HG03135 (cell line): ENCODE measurements around the gene BAHCC1.
"Not testable (repeated sequence)": the region's sequence is repeated elsewhere in the genome, so short reads cannot be mapped to it uniquely, and the experiment has no call there.

ENCODE experiments used
- ATAC-seq: cut with Tn5 transposase; IDR thresholded peaks from one replicate; pipeline ENCODE4 v1.9.1; 2021; ENCODE audit warnings: mild to moderate bottlenecking, moderate library complexity; ENCODE audit not compliant: unreplicated experiment

The BAHCC1 gene

DNA sequence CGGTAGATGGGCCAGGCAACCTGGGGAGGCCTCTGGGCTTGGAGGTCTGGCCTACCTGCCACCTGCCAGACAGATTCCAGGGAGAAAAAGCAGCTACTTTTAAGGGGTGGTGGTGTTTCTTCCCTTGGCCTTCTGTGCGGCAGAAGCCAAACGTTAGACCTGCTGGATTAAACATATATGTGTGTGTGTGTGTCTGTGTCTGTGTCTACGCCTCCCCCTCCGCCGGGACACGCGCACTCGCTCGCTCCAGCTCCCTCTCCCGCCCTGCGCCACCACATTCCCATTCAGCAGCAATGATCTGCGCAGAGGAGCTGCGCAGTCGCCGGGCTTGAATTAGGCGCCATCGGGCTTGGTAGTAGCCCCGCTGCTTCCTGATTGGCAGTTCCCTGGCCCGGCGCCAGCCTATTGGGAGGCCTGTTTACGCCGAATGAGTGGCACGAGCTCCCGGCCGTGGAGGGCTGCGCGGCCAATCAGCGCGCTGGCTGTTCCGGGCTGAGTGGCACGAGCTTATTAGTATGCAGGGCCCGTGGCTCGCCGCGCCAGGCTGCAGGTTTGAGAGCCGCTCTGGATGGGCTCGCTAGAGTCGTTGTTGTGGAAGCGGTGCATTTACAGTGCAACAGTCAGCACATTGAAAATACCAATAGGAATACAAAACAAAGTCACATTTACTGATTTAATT lies at the start of gene BAHCC1:
TSS of gene BAHCC1 (plus strand) at position 537 of the 679 bp plus-strand sequence. CDS start 4,283 bp downstream, outside the sequence.
- ATAC-seq = no peak

DNA sequence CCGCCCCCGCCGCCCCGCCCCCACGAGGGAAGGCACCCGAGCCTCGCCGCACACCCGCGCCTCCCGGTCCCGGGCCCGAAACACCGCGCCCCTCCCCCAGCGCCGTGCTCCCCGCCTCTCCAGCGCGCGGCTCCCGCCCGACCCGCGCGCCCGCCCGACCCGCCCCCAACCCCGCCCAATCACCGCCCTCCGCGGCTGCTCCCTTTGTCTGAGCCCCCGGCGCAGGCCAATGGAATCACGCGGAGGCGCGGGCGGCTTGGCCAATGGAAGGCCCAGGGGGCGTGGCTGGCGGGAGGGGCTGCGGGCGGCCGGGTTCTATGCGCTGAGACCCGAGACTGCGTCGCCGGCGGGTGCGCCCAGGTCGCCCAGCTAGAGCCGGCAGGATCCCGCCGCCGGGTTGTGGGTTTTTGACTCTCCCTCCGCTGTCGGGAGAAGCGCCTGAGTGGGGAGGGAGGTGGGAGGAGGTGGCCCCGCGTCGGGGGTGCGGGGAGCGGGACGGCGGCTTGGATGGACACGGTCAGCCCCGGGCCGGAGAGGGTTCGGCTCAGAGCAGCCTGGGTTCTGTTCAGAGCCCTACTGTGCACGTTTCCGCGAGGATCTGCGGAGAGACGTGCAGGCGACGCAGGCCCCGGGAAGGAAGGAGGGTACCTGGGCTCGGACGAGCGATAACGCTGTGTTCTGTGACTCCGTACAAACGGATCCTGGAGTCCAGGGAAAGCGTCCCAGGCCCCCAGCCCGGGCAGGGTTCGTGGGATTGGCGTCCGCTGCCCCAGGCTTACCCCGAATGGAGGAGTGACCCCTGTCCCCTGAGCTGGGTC lies 49.0 kb upstream of the BAHCC1 start:
- ATAC-seq = peak; percentile 66

DNA sequence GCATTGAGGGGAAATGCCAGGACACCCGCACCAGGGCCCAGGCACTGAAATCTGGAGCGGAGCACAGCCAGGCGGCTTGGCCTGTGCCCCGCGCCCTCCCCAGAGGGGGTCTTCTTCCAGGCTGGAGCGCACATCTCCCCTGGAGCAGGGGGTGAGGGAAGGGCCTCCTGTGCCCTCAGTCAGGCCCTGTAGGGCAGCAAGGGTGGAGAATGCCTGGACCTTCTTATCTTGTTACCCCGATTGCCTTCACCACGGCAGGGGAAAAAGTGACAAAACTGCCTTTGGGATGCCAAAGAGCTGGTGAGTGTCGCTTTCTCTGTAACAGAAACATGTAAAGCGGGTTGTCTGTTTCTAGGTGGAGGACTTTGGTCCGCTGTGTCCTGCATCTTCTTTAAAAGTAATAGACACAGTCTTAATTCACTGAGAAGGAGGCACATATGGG lies 48.3 kb upstream of the BAHCC1 start:
- ATAC-seq = no peak

DNA sequence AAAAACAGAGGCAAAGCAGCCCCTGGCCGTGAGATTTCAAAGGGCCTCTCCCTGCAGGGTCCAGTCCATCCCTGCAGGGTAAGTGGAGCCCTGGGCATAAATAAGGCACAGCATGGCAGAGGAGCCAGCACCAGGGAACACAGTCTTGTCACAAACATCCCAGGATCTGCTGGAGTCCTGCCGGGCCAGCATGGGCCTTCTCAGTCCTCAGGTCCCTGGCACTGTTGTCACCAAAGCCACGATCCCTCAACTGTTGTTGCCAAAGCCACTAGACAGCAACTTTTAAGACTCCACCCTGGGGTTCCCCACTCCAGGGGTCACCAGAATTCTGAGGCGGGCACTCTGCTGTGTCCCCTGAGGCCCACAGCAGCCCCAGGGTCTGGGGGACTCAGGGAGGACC lies 47.8 kb upstream of the BAHCC1 start:
- ATAC-seq = no peak

DNA sequence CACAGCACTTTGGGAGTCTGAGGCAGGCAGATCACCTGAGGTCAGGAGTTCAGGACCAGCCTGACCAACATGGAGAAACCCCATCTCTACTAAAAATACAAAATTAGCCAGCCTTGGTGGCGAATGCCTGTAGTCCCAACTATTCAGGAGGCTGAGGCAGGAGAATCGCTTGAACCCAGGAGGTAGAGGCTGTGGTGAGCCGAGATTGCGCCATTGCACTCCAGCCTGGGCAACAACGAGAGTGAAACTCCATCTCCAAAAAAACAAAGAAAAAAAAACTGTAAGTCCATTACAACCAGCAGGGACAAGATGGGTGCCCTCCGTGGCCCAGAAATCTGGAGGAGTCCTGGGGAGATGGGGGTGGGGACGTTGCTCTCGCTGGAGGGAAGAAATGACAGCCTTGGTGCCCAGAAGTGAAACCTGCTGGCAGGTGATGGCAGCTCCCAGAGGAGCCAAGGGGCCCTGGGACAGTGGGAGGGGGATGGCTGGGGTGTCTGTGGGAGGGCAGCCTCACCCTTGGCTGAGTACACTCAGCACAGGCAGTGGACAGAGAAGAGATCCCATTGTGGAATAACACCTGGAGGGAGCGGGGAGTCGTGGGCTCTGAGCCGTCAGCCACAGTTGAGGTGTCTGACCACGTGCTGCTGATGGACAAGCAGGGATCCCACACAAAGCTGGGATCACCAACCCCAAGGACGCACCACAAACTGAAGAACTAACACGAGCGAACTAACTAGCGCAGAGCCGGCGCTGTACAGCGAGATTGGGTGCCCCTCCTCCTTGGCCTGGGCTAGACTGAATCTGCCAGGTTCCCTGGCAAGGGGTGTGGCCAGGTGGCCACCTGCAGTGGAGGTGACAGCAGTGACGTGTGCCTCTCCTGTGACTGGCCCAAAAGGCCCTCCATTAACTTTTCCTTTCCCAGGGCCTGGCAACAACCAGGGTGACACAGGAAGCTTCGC lies 46.9 kb upstream of the BAHCC1 start:
- ATAC-seq = no peak

DNA sequence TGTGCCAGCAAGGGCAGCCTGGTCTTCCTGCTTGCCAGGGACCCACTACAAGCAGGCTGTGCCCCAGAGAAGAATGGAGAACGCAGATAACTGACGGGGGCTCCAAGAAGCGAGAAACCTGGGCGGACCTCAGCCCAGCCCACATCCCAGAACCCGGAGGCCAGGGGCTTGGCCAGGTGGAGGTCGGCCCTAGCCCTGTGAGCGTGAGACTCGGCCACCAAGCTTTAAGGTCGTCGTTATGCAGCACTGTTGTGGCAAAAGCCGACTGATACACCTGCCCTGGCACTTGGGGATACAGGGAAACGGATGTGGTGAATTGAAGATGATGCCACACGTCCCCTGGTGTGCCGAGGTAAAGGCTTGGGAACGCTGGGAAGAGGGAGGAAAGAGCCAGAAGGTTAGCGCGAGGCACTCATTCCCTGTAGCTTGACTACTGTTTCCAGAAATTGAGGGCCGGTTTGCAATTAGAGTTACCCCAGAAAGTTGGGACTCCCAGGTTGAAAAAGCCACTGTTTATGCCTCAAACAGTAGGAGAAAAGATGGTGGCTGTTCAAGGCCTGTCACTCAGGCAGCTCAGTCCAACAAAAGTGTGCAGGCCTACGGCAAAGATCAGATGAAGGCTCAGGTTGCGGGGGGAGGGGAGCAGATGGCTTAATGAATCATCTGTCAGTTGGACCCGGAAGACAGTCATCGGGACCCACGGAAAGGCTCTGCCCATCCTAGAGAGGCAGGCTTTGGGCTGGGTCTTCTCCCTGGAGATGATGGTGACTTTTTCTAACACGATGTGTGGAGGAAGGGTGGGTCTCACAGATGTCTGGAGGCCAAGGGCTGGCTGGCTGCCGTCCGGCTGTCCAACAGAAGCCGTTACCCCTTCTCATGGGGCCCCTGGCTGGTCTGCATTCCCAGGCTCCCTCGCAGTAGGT lies 45.6 kb upstream of the BAHCC1 start:
- ATAC-seq = no peak

DNA sequence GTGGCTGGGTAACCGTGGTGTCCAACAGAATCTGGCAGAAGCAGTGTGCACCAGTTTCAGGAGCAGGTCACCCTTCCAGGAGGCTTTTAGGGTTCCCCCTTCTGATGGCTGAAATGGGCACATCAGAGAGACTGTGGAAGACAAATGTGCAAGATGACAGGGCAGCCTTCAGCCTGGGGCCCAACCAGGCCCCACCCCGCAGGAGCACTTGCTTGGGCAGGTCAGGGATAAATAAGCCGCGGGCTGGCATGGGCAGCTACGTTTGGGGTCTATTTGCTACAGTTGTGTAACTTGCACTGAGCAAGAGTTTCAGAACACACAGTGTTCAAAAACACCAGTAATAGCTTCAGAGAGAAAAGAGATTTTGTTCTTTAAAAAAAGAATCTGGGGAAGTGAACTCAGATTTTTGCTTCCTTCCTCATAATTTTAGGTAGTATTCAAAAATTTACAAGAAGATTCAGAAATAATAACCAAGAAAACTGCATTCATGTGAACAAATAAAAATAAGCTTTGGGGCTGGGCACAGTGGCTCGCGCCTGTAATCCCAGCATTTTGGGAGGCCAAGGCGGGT lies 44.9 kb upstream of the BAHCC1 start:
- ATAC-seq = no peak

DNA sequence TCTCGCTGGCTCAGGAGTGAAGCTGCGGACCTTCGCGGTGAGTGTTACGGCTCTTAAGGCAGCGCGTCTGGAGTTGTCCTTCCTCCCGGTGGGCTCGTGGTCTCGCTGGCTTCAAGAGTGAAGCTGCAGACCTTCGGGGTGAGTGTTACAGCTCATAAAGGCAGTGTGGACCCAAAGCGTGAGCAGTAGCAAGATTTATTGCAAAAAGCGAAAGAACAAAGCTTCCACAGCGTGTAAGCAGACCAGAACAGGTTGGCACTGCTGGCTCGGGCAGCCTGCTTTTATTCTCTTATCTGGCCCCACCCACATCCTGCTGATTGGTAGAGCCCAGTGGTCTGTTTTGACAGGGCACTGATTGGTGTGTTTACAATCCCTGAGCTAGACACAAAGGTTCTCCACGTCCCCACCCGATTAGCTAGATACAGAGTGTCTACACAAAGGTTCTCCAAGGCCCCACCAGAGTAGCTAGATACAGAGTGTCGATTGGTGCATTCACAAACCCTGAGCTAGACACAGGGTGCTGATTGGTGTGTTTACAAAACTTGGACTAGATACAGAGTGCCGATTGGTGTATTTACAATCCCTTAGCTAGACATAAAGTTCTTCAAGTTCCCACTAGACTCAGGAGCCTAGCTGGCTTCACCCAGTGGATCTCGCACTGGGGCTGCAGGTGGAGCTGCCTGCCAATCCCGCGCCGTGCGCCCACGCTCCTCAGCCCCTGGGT lies 43.8 kb upstream of the BAHCC1 start:
- not testable (repeated sequence) for ATAC-seq

DNA sequence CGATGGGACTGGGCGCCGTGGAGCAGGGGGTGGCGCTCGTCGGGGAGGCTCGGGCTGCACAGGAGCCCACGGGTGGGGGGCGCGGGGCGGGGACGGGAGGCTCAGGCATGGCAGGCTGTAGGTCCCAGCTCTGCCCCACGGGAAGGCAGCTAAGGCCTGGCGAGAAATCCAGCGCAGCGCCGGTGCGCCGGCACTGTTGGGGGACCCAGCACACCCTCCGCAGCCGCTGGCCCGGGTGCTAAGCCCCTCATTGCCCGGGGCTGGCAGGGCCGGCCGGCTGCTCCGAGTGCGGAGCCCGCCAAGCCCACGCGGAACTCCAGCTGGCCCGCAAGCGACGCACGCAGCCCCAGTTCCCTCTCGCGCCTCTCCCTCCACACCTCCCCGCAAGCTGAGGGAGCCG lies 43.2 kb upstream of the BAHCC1 start:
- ATAC-seq = not testable (repeated sequence)

DNA sequence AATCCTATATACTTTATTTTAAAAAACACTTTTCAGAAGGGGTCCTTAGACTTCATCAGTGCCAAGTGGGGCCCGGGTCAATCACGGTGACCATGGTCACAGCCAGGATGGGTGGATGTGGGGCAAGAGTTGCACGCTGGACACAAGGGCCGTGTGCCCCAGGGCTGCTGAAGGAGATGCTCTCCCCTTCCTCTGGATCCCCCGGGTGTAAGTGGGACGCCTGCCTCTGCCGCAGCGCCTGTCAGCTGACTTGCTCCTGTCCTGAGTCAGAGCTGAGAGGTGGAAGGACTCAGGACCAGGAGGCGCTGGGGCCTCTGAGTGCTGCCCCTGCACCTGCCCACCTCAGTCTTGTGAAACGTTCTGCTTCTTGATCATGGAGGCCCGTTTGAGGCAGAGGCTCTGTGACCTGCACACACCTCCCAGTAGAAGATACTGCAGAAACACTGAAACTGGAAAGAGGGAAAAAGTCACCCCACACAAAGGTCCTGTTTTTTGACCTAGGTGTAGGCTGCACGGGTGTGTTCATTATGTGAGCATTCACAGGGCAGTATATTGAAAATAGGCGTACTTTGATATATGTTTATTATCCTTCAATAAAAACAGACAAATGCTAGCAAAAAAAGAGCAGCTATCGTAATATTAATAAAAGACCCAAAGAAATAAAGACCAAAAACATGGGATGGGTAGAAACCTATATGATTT lies 40.9 kb upstream of the BAHCC1 start:
- no peak for ATAC-seq

DNA sequence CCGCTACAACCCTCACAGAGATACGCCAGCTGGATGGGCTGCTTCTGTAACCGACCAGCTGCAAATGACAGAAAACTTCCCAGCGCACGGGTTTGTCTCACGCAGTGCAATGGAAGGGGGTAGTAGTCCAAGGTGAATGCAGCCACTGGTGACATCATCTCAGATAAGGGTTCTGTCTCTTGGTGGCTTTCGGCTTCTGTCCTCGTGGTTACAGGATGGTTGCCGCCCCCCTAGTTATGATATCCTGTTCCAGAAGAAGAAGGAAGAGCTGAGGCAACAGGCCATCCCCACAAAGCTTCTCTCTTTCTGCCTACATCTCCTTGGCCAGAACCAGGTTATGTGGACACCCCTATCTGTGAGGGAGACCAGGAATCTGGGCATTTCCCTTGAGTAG lies 40.3 kb upstream of the BAHCC1 start:
- ATAC-seq = no peak

DNA sequence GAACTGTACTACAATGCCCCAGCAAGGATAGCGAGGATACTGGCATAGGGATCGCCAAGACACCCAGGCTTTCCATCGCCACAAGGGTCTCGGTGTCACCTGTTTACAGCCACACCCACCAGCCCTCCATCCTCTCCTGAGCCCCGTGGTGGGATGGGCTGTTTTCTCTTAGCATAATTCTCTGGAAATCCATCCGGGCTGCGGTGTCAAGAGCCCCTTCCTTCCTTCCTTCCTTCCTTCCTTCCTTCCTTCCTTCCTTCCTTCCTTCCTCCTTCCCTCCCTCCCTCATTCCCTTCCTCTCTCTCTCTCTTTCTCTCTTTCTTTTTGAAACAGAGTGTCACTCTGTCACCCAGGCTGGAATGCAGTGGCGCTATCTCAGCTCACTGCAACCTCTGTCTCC lies 36.0 kb upstream of the BAHCC1 start:
- no peak for ATAC-seq

DNA sequence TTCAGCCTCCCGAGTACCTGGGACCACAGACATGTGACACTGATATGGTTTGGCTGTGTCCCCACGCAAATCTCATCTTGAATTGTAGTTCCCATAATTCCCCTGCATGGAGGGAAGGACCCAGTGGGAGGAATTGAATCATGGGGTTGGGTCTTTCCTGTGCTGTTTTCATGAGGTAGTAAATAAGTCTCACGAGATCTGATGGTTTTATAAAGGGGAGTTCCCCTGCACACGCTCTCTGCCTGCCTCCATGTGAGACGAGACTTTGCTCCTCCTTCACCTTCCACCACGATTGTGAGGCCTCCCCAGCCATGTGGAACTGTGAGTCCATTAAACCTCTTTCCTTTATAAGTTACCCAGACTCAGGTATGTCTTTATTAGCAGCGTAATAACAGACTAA lies 33.3 kb upstream of the BAHCC1 start:
- not testable (repeated sequence) for ATAC-seq

DNA sequence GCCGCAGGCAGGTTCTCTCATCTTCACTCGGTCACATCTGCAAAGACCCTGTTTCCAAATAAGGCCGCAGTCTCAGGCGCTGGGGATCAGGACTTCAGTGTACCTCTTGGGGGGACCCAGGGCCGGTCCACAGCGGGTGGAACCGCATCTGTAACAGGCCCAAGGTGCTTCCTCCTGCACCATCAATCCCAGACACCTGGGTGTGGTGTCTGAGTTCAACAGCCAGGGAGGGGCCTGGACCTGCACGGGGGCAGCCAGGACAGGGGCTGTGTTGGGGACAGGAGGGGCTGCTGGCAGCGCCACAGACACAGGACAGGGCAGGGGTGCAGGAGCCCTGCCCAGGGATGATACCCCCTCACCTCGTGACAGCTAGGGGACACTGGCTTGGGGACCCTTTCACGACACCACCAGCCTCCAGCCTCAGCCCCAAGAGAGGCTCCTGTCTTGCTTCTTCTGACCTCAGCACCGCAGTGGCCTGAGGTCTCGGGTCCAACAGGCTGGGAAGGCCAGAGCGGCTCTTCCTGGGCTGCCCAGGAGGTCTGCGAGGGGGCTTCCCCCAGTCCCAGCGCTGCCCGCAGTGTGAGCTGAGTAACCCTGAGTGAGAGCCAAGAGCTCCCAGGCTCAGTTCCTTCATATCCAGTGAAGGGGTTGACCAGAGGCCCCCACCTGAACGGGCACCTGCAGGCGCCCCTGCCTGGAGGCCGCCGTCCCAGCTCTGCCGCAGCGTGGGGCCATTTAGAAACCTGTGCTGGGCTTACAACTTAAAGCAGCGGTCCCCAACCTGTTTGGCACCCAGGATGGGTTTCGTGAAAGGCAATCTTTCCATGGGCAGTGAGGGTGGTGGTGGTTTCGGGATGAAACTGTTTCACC lies 30.7 kb upstream of the BAHCC1 start:
- ATAC-seq = no peak

DNA sequence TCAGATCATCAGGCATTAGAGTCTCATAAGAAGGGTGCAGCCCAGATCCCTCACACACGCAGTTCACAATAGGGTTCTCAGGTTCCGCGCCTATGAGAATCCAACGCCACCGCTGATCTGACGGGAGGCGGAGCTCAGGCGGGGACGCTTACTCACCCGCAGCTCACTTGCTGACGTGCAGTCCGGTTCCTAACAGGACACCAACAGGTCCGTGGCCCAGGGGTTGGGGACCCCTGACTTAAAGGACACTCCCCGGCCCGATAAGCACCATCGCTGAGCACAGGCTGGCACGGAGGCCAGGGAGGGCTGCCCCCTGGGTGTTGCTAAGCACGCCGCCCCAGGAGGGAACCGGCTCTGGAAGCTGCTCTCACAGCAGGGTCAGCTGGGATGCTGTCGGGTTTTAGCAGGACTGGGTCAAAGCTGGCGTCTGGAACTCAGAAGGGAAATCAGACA lies 30.1 kb upstream of the BAHCC1 start:
- ATAC-seq = no peak

DNA sequence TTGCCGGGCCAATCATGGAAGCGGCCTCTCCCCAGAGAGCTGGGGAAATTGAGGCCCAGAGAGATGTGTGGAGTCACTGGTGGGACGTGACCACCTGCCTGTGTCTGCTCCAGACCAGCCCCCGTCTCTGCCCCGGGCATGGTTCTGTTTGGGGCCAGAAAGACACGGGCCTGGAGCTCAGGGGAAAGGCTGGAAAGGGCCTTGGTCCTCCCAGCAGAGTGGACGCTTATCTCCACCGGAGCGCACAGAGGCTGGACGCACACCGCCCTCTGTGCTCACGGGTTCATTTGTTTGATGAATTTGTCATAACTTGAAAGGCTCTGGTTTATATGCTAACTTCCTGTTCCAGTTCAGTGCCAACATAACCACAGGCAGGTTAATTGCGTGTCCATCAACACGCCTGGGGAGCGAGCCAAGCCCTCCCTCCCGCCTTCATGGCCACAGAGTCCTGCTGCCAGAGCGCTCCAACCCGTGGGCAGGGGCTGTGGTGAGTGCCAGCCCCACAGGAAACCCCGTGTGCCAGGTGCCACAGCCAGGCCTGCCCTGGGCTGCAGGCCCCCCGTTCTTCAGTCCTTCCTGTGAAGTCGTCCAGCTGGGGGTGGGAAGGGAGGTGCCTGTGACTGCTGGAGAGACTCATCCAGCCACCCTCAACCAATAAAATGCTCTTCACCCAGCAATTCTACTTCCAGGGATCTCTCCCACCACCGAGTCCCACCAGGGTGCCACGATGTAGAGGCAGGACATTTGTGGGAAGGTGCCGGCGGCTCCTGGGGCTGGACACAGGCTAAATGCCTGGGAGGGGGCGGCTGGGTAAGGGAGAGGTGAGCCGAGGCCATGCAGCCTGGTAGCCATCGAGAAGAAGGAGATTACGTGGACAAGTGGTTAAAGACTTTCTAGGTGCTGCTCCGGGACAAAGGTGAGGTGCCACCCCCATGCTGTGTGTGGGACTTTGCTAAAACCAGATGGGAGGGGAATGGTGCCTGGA lies 29.4 kb upstream of the BAHCC1 start:
- no peak for ATAC-seq
